GDM1 (cell line): ENCODE results near the gene MYLIP.

Experiments
- DNase-seq: peaks from one replicate; lab custom pipeline; 2025; lab: John Stamatoyannopoulos, UW

MYLIP gene

DNA sequence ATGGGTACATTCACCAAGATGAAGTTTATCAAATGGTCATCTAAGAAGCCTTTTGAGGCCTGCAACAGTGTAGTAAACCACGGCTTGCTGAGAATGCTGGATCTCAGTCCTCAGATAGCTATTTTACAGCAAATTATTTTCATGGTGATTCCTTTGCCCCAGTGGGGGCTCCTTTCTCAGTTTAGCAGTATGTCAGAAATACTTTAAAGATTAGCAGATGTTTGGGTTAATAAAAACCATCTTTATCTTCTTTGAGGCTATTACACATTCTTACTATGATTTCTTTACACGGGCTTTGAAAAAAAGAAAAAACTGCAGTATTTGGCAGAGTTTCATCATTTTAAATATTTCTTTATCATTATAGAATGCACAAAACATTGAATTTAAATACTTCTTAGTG is 10.7 kb downstream of the MYLIP start:
- no peak for DNase-seq

DNA sequence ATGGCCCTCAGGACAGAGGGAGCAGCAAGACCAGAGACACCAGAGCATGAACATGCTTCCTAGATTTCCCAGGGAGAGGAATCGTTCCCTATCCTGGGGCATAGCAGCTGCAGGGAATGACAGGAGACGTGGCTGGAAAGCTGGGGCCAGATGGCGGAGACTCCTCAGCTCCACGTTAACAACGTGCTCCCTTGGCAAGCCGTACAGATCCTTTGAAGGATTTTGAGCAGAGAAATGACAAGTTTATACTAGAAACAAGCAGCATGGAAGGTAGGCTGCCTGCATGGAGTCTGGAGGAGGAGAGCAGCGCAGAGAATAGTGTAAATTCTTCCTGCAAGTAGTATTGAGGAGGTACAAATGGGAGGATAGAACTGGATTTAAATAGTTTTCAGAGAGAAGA is 11.7 kb downstream of the MYLIP start:
- DNase-seq = no peak

DNA sequence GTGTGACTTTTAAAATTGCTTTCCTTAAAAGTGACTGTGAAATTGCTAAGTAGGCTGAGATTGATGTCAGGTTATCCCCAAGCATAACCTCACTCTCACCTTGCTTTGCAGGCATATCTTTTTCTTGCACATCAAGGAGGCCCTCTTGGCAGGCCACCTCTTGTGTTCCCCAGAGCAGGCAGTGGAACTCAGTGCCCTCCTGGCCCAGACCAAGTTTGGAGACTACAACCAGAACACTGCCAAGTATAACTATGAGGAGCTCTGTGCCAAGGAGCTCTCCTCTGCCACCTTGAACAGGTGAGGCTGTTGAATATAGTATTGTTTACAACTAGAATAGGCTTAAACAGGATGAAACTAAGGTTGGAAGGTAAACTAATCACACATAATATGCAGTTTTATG is 12.6 kb downstream of the MYLIP start:
- no peak for DNase-seq

DNA sequence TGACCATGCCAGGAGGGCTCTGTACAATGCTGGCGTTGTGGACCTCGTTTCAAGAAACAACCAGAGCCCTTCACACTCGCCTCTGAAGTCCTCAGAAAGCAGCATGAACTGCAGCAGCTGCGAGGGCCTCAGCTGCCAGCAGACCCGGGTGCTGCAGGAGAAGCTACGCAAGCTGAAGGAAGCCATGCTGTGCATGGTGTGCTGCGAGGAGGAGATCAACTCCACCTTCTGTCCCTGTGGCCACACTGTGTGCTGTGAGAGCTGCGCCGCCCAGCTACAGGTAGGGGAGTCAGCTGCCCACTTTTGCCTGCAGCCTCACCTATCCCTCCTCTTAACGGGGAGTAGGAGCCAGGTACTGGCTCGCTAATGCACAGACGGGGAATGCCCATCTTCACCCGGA is 16.2 kb downstream of the MYLIP start:
- DNase-seq = no peak

DNA sequence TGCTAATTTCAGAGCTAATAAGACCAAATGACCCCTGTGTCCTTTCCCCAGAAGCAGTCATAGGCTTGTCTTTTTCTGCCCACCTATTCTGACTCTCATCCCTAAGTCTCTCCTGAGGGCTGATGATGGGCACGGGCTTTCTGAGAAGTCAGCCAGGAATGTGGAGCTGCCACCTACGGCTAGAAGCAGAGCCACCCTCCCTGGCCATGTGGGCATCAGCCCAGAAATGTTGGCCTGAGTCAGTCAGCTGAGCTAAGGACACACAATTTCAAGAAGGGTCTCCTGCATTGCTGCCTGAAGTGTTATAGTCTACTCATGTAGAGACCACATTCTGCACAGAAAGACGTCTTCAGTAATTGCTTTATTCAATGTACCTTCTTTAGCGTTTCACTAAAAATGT is 17.1 kb downstream of the MYLIP start:
- DNase-seq = no peak

DNA sequence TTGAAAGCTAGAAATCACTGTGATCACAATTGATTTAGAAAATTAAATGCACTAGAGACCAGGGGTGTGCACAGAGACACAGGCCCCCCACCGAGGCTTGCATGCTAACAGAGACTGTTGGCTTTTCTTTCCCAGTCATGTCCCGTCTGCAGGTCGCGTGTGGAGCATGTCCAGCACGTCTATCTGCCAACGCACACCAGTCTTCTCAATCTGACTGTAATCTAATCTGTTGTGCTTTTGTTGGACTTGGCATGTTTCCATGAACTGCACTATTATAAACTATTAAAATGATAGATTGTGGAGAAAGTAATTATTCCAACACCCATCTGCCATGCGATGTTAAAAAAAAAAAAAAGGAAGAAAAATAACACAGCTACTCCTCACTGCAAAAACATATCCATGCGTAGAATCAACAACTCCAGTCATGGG is 17.7 kb downstream of the MYLIP start:
- DNase-seq = no peak

DNA sequence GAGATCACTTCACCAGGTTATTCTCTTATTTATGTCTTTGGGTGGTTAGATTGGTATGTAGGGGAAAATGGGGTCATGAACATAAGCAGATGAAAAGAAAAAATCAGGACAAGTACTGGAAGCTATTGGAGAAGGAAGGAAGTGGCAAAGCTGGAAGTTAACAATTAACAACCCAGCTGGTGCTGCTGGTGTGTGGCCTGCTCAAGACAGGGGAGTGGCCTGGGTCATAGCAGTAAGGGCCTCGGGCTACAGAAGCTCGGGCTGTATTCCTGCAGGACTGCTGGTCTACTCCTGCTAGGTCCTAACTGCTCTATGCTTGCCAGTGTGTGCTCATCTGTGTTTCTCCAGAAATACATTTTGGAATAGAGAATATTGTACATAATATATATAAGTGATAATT is 19.6 kb downstream of the MYLIP start:
- DNase-seq = no peak

DNA sequence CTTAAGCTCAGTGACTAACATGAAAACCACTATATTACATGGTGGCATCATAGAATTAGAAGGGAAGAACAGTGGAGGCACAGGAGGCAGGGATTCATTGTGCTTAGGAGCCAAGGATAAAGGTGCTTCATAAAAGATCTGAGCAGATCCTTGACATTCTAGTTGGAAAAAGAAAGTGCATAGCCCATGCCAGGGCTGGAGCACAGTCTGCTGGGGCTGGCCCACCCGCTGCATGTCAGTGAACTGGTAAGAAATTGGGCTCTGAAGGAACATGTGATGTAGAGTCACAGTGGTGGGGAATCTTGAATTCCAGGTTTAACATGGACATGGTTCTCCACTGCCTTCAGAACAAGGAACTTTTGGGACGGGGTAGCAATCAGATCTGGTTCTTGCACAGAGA is 20.4 kb downstream of the MYLIP start:
- no peak for DNase-seq

DNA sequence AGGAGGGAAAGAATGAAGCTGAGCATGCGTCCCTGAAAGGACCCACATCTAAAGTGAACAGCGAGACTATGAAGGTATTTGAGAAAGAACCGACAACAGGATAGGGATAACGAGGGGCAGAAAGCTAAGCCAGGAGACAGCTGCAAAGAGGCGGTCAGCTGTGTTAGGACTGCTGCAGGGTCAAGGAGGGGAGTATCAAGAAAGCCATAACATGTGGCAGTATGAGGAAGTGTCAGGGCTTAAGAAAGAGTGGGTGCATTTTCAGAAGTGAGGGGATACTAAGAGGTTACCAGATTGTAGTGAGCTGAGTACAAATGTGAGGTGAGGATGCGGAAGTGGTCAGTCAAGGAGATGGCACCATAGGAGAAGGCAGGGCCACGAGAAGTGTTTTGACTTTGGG is 21.2 kb downstream of the MYLIP start:
- no peak for DNase-seq

DNA sequence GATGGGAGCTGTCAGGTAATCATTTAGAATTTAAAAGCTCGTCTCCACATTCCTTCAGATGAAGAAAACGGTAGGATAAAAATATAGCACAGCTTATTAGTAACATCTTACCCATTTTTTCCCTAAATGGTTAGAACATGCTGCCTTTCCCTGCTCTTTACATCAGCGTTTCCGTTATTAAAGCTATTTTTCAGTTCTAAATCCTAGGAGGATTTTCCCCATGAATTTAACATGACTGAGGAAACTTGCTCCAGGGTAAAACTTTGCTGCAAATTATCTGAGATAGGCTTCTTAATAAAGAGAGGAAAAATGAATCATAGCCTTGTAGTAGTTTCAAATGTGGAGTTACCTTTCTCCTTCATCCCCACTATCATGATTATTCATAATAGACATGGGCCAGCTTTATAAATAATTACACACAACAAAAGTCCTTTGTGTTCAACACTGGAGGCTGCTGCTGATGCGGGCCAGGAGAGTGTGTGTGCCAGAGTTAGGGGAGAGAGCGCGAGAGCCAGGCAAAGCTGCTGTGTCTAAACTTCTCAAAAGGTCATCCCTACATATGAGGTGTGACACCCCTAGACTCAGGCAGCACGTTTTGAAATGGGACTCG is 24.4 kb downstream of the MYLIP start:
- DNase-seq = no peak

DNA sequence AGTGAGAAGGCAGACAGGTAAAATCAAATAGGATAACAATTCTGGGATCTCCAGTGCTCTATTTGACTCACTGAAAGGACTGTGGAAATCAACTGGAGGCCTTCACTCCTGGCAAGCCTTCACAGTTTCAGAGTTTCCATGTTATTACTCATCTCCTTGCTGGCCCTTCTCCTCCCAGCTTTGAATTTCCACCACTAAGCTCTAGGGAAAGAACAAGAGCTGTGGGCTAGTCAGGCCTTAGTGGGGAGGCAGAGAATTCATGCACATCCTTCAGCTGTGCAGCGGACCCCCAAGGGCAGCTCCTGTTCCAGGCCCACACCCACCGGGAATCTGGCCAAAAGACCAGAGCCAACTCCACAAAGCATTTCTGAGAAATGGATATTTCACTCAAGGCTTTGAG is 26.0 kb downstream of the MYLIP start:
- DNase-seq = no peak

DNA sequence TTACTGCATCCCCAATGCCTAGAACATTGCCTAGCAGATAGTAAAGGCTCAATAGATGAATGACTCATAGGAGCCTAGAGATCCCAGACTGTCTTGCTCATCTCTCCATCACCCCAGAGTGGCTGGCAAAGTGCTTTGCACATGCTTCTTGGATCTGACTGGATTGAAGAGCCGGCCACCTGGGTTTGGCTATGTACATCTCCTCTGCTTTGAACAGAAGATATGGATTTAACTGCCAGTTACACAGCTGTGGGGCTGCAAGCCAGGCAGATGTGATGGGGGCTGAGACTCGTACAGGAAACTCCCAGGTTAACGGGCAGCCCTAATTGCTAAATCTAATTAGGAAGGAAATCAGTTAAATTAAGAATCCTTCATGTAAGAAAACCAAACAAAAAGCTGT is 28.6 kb downstream of the MYLIP start:
- DNase-seq = no peak

DNA sequence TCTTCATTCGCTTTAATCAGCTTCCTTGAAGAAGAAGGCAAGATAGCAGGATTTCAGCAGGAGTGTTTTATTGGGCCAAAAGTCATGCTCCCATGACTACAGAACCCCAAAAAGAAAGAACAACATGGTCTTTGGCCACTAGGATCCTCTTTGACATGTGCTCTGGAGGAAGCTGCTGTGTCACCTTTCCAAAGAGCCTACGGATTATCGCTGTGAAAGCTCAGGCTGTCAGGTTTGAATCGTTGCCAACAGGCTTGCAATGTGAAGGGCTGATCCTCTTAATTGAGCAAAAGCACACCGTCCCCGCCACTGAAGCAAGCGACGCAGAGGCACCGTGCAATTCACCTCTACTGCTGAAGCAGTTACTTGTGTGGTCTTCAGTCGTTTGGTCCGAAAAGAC is 29.0 kb downstream of the MYLIP start:
- no peak for DNase-seq

DNA sequence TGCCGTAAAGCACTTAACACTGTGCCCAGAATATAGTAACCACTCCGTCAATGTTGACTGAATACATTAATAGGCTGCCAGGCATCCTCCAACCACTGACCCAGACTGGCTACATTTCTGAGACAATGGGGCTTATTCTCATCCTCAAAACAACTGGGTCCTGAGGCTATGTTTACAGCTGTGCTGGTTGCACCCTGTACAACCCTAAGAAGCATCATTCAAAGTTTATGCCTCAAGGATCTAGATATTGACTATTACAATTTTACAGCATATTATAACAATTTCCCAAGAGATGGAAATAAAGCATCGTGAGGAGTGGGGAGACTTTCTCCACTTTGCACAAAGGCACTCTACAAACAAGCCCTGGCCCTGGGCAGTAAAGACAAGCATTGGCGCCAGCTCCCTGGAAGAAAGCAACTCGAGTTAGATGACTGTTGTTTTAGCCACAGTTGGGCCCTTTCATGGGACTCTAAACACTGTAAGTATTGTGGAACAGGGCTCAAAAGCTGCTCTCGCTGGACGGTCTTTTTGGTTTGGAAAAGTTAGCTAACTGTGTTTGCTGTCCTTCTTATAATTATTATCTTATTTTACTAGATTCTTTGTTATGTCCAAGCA is 30.2 kb downstream of the MYLIP start:
- no peak for DNase-seq

DNA sequence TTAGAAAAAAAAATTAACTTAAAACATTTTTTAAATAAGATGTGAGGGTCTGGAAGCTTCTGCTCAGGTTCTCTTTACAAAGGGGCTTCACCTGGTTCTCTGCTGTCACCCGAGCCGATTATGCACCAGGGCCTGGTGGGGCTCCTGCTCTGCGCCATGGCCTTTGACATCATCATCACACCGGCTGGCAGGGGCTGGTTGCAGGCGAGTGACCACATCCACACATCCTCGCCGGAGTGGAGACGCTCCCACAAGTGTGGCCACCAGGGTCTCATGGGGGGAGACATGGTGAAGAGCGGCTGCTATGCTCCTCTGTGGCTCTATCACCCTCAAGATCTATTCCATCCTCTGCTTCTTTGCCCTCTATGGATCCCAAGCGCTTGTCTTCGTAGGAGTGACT is 31.9 kb downstream of the MYLIP start:
- DNase-seq = no peak

DNA sequence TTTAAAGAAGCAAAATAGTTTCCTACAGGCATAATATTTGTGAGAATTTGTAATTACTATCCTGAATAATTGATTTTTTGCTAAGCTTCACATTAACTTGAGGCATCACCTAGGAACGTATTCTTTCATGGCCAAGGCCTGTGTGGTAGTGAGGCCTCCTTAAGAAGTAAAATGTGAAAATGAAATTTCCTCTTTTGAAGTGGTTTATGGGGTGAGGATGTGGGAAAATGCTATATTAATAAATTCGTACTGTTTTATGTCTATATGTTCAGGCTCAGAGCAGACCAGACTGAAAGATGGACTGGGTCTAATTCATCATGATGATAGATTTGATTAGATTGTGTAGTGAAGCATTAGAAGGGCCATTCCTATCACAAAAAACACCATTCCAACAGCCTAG is 33.1 kb downstream of the MYLIP start:
- DNase-seq = no peak

DNA sequence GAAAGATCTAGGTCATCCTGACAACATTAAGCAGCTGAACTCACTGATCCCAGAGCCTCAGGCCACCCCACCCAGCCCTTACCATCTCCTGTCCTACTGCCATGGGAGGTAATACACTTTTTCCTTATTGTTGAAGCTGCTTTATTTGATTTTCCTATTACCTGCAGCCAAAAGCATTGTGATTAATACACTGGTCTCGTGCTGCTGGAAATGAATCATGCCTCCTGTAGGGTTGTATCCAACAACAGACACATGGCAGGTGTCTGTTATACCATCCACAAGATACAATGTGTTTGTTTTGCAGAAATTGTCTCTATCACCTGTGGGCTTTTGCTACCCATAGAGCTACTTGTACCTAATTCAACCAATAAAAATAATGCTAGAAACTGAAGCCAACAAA is 34.2 kb downstream of the MYLIP start:
- no peak for DNase-seq

DNA sequence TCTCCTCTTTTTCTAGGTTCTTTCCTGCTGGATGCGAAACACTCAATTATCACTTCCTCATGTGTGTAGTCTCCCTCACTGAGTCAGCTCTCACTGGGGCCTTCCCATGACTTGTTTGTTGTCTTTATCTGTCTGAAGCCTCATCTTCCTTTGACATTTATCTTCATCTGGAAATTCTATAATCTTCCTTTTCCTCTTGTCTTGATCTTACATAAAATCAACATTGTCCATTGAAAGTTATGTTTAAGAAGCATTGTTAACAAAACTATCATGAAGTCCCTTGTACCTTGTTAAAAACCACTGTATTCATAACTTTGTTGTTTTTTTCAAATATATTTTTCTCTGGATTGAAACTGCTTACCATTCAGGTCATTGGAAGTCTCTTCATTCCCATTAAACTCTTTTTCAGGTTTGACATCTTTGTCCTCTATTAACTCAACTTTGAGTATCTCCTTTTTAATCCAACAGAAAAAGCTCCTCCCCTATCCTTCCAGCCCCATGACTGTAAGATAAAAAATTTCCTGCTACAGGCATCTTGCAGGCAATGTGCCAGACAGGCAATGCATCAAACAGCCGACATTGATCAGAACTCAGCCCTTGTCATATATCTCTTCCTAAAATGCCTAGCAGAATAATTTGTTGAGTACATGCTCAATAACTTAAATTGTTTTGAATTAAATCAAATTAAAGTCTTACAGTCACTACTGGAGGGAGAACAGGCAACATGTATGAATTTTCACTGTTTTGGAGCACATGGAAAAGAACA is 34.8 kb downstream of the MYLIP start:
- DNase-seq = no peak

DNA sequence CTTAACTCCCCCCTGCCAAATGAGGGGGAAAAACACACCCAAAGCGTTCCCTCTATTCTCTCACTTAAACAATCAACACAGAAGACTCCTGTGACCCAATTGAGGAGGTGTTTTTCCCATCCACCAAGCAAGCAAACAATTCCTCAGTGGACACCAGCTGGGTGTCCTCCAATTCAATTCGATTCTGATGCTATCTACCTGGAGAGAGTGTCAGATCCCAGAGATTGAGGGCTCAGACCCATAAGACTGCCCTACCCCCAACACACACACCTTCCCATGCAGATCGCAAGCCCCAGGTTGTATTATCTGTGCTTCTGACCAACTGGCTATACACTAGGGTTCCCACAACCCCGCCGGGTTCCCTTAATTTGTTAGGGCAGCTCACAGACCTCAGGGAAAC is 36.8 kb downstream of the MYLIP start:
- no peak for DNase-seq

DNA sequence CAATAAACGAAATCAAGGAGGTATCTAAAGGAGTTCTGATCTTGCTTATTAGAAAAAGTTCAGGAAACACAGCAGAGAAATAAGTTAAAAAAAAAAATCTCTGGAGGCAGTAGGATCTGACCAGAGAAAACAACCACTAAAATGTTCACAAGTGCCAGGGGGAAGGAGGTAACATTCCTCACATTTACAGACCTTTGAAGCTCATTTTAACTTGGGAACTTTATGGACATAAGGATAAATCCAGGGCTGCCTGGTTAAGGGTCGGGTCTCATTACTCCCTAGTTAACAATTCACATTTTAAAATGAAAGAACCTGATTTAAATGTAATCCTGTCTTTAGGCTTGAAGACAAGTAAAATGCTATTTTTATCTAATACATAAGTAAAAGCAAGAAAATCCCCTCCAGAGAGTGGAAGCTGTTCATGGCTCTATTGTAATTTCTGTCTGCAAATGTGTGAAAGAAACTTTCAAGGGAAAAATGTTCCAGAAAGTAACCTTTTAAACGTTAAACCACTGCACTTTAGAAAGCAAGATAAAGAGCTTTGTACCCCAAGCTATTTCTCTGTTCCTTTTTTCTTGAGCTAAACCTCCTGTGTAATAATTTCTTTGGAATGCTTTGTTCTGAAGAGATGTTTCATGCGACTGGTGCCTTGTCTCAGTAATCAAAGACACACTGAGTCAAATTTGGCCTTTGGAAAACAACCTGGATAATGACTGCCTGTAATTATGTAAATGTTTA is 38.2 kb downstream of the MYLIP start:
- no peak for DNase-seq

DNA sequence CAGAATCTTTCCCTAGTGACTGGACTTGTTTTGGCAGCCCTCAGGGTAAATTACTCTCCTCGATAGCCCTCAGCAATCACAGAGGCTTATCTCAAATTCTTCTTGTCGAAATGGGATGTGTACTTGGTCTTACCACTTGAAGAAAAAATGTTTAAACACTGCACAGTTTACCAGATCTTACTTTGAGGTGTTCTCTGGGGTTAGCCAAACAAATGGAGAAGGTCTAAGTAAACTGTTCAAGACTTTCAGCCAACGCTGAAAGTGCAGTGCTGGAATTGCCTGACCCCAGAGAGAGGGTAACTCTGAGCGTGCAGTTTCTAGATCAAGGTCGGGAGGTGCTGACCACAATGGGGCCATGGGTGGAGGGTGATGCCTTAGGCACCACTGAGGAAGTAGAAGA is 39.2 kb downstream of the MYLIP start:
- DNase-seq = no peak

DNA sequence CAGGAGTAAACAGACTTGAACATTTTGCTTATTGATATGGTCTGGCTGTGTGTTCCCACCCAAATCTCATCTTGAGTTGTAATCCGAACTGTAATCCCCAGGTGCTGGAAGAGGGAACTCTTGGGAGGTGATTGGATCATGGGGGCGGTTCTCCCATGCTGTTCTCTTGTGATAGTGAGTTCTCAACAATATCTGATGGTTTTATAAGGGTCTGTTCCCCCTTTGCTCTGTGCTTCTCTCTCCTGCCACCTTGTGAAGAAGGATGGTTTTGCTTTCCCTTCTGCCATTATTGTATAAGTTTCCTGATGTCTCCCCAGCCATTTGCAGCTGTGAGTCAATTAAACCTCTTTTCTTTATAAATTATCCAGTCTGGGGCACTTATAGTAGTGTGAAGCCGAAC is 40.0 kb downstream of the MYLIP start:
- DNase-seq = peak; percentile 28

DNA sequence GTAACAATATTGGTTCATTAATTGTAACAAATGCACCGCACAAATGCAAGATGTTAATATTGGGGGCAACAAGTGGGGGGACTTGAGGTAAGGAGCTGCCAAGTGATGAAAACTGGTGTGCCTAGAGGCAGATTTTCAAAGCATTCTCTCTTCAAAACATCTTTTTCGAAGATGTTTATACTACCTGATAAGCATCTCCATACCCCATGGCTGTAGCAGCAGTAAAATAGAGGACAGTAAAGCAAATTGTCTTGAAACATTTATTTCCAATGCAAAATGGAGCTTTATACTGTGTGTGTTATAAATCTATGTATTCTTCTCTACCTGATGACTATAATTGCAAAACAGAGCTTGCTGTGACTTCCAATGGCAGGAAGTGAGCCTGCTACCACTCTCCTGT is 42.5 kb downstream of the MYLIP start:
- no peak for DNase-seq
